ENCODE data around the gene ADGRG1. TPM values are rescaled to one million over a fixed set of nuclear protein-coding genes. Genes with fewer than 3 reads are reported as not detected.

ADGRG1 gene
- polyA plus RNA-seq, 1 of the 3 experiments (the other 2 are of a cell fraction): 7.4 TPM

GRCh38 chr16:57591086-57591869 is 37.2 kb upstream of the ADGRG1 start (continued):
- peak; percentile 56; the same call in 1 of the 2 replicates for TF ChIP-seq RCOR1 (IDR thresholded peaks at IDR 0.05; ENCODE audit: low read length)
- TF ChIP-seq CTCF (IDR thresholded peaks at IDR 0.05): peak; percentile 94
- TF ChIP-seq MEF2A (IDR thresholded peaks at IDR 0.05; ENCODE audit: borderline replicate concordance, low read depth): no peak
- no peak for TF ChIP-seq YY1 (IDR thresholded peaks at IDR 0.05; ENCODE audit: low read depth)
- TF ChIP-seq REST (IDR thresholded peaks at IDR 0.05; ENCODE audit: low read depth, low read length): no peak

GRCh38 chr16:57591870-57592485 is 36.5 kb upstream of the ADGRG1 start:
- H3K9me2 ChIP-seq: no peaks in the 10 kb centered on the region
- H3K79me2 ChIP-seq (ENCODE audit: insufficient read depth): no peaks in the 10 kb centered on the region
- no peak overlapping the region for H2AFZ ChIP-seq (ENCODE audit: low read depth)
- WGBS (ENCODE audit: low lambda C conversion rate): 55% methylated on average over 7 of the region's 7 CpGs
- no peaks in the 10 kb centered on the region for H3K9me3 ChIP-seq
- H3K27ac ChIP-seq (ENCODE audit: low read depth in 2 of 2, low read length in 1 of 2): no peak overlapping the region
- CTCF ChIA-PET: interaction anchor here (0.9 to 8.3 kb wide), 15 partner anchors 9 to 179 kb away, joined by 3 to 116 read pairs (median 7); partner anchors contain the start of gene ADGRG1
- H3K27me3 ChIP-seq (ENCODE audit: insufficient read depth): no peaks in the 10 kb centered on the region
- no peak overlapping the region for H3K4me2 ChIP-seq
- TF ChIP-seq MEF2A (IDR thresholded peaks at IDR 0.05; ENCODE audit: borderline replicate concordance, low read depth): no peak
- TF ChIP-seq RXRA (IDR thresholded peaks at IDR 0.05; ENCODE audit: borderline replicate concordance, low read depth): no peak
- no peak for TF ChIP-seq GATA2 (CRISPR knock-in tag; IDR thresholded peaks at IDR 0.05)
- no peak for DNase-seq
- no peaks in the 10 kb centered on the region for H4K20me1 ChIP-seq (ENCODE audit: insufficient read depth)
- H3K4me1 ChIP-seq (ENCODE audit: control insufficient read depth in 1 of 2, insufficient read depth in 2 of 2, low read depth in 1 of 2, low read length in 1 of 2): peaks cover 0 to 13% of the 10 kb centered on the region in 2 experiments; a peak in 1 of 4 replicates
- no peak overlapping the region for H3K9ac ChIP-seq
- no peak overlapping the region for H3K4me3 ChIP-seq (ENCODE audit: low read depth in 2 of 2, low read length in 1 of 2)
- H3K36me3 ChIP-seq (replicated peaks in 1 of 2; ENCODE audit: control insufficient read depth in 1 of 2, insufficient read depth in 2 of 2, low read length in 1 of 2): no peaks in the 10 kb centered on the region
- H3F3A ChIP-seq (replicated peaks; ENCODE audit: insufficient read depth): no peaks in the 10 kb centered on the region
- POLR2A ChIA-PET: interaction anchor here (0.6 kb wide), 1 partner anchor 9 kb away, joined by 4 read pairs; no protein-coding TSS in a partner anchor
